H1 (cell line): ENCODE results near the gene FCHO1. TPM values are rescaled to one million over a fixed set of nuclear protein-coding genes. Genes with fewer than 3 reads are reported as not detected.

ENCODE experiments used
- CTCF ChIA-PET: fragments of 300-600 bp; sonication (Branson Sonifier 250); formaldehyde crosslinking; loops from one replicate; lab custom pipeline; 2021; ENCODE audit not compliant: partially characterized antibody; lab: Charles Lee
- POLR2A ChIA-PET: fragments of 300-600 bp; sonication (Branson Sonifier 250); formaldehyde crosslinking; loops from one replicate; lab custom pipeline; 2021; ENCODE audit warnings: inconsistent platforms; ENCODE audit not compliant: partially characterized antibody; lab: Charles Lee
- DNase-seq, 2 experiments: peaks; one replicate each; pipeline versions ENCODE4 v3.0.0 to v3.0.0-alpha.2; 2010 to 2022; ENCODE audit warnings: low spot score in 2 of 2, low read depth in 1 of 2, mixed read lengths in 1 of 2
- FAIRE-seq: peaks from 2 replicates; lab custom pipeline; 2011; peaks lifted over from hg19 to GRCh38; lab: Jason Lieb, UNC
- H2AFZ ChIP-seq: 2 replicates; pipeline ENCODE4 v1.8.1; 2012; ENCODE audit warnings: low read length, inconsistent platforms
- H2AK5ac ChIP-seq: 2 replicates; pipeline ENCODE4 v1.6.1; 2013; ENCODE audit warnings: low read depth, low read length
- H2BK120ac ChIP-seq: replicated peaks from 2 replicates; pipeline ENCODE3; 2013; ENCODE audit warnings: low read depth, low read length, inconsistent platforms
- H2BK12ac ChIP-seq: 2 replicates; pipeline ENCODE4 v1.6.1; 2013; ENCODE audit warnings: low read depth, low read length
- H2BK15ac ChIP-seq: 2 replicates; pipeline ENCODE4 v1.6.1; 2013; ENCODE audit warnings: low read length
- H2BK20ac ChIP-seq: 2 replicates; pipeline ENCODE4 v1.6.1; 2013; ENCODE audit warnings: low read length
- H2BK5ac ChIP-seq: 2 replicates; pipeline ENCODE4 v1.6.1; 2013; ENCODE audit warnings: low read depth, low read length
- H3K14ac ChIP-seq: 2 replicates; pipeline ENCODE4 v1.6.1; 2013; ENCODE audit warnings: inconsistent platforms; ENCODE audit not compliant: insufficient read length
- H3K18ac ChIP-seq: 2 replicates; pipeline ENCODE4 v1.6.1; 2013; ENCODE audit warnings: low read length; ENCODE audit errors: extremely low read depth
- H3K23ac ChIP-seq: 2 replicates; pipeline ENCODE4 v1.6.1; 2013; ENCODE audit warnings: inconsistent platforms; ENCODE audit not compliant: insufficient read length
- H3K23me2 ChIP-seq: 2 replicates; pipeline ENCODE4 v1.6.1; 2013; ENCODE audit warnings: low read depth, low read length
- H3K27ac ChIP-seq: 2 replicates; pipeline ENCODE4 v1.6.1; 2011; ENCODE audit warnings: low read depth, low read length, inconsistent platforms
- H3K27me3 ChIP-seq, 4 experiments: replicated peaks in 1 of 4; 1 replicate in 1 of 4; 2 replicates in 3 of 4; pipeline versions ENCODE4 v1.6.1 to v1.8.1; 2011 to 2013; ENCODE audit warnings: low read length in 3 of 4, mild to moderate bottlenecking in 3 of 4, inconsistent platforms in 2 of 4, mixed read lengths in 2 of 4, moderate library complexity in 1 of 4; ENCODE audit not compliant: control insufficient read depth in 3 of 4, insufficient read depth in 3 of 4; ENCODE audit errors: extremely low read depth in 1 of 4
- H3K36me3 ChIP-seq, 4 experiments: 2 replicates each; pipeline versions ENCODE4 v1.6.1 to v1.8.1; 2011 to 2013; ENCODE audit warnings: mild to moderate bottlenecking in 4 of 4, low read length in 3 of 4, moderate library complexity in 2 of 4, control low read depth in 1 of 4, inconsistent platforms in 1 of 4; ENCODE audit not compliant: insufficient read depth in 4 of 4, control insufficient read depth in 2 of 4
- H3K4ac ChIP-seq: replicated peaks from 2 replicates; pipeline ENCODE3; 2013; ENCODE audit warnings: low read length, low read depth, mixed read lengths, inconsistent platforms; ENCODE audit not compliant: insufficient read length
- H3K4me1 ChIP-seq, 4 experiments: replicated peaks in 1 of 4; 1 replicate in 1 of 4; 2 replicates in 3 of 4; pipeline versions ENCODE4 v1.6.1 to v1.8.1; 2011 to 2013; ENCODE audit warnings: low read length in 3 of 4, inconsistent platforms in 2 of 4, mixed read lengths in 1 of 4; ENCODE audit not compliant: insufficient read depth in 4 of 4, control insufficient read depth in 3 of 4
- H3K4me2 ChIP-seq, 2 experiments: 2 replicates each; pipeline versions ENCODE4 v1.6.1 to v1.8.1; 2011 to 2013; ENCODE audit warnings: low read depth in 2 of 2, low read length in 2 of 2, control low read depth in 1 of 2, inconsistent platforms in 1 of 2, mild to moderate bottlenecking in 1 of 2; ENCODE audit not compliant: insufficient read depth in 1 of 2
- H3K4me3 ChIP-seq, 4 experiments: fragments of 200-600, 300-600 bp in 1 of 4; sonication (generic), shearing (Covaris generic), sonication (Bioruptor Twin) in 1 of 4; 2 replicates each; pipeline versions ENCODE4 v1.5.1 to v1.8.1; 2011 to 2016; ENCODE audit warnings: low read length in 4 of 4, low read depth in 3 of 4, control low read depth in 2 of 4, inconsistent platforms in 2 of 4, mild to moderate bottlenecking in 2 of 4, mixed read lengths in 1 of 4, moderate library complexity in 1 of 4; ENCODE audit not compliant: insufficient read depth in 2 of 4; ENCODE audit errors: extremely low read depth in 1 of 4
- H3K56ac ChIP-seq: replicated peaks from 2 replicates; pipeline ENCODE3; 2013; ENCODE audit warnings: low read depth, mild to moderate bottlenecking, mixed read lengths, low read length, inconsistent platforms; ENCODE audit not compliant: insufficient read length
- H3K79me1 ChIP-seq: 2 replicates; pipeline ENCODE4 v1.6.1; 2013; ENCODE audit warnings: low read depth, low read length, control low read depth
- H3K79me2 ChIP-seq, 2 experiments: 2 replicates each; pipeline versions ENCODE4 v1.6.1 to v1.8.1; 2012 to 2013; ENCODE audit warnings: low read length in 2 of 2, mild to moderate bottlenecking in 2 of 2, inconsistent platforms in 1 of 2; ENCODE audit not compliant: insufficient read depth in 2 of 2, control insufficient read depth in 1 of 2
- H3K9ac ChIP-seq, 4 experiments: replicated peaks in 1 of 4; 1 replicate in 1 of 4; 2 replicates in 3 of 4; pipeline versions ENCODE4 v1.6.1 to v1.8.1; 2011 to 2013; ENCODE audit warnings: low read depth in 3 of 4, low read length in 3 of 4, control low read depth in 2 of 4, mild to moderate bottlenecking in 2 of 4, moderate library complexity in 2 of 4, inconsistent platforms in 1 of 4; ENCODE audit errors: extremely low read depth in 1 of 4
- H3K9me3 ChIP-seq, 2 experiments: 2 replicates each; pipeline versions ENCODE4 v1.6.1 to v1.8.1; 2012 to 2013; ENCODE audit warnings: mild to moderate bottlenecking in 2 of 2, moderate library complexity in 2 of 2, control low read depth in 1 of 2, inconsistent platforms in 1 of 2, low read depth in 1 of 2, low read length in 1 of 2, mixed read lengths in 1 of 2; ENCODE audit not compliant: insufficient read depth in 2 of 2
- H4K20me1 ChIP-seq, 2 experiments: replicated peaks in 1 of 2; 2 replicates each; pipeline versions ENCODE3 to v1.8.1; 2011 to 2013; ENCODE audit warnings: inconsistent platforms in 2 of 2, low read length in 2 of 2, mild to moderate bottlenecking in 1 of 2; ENCODE audit not compliant: insufficient read depth in 2 of 2, control insufficient read depth in 1 of 2
- H4K5ac ChIP-seq: 2 replicates; pipeline ENCODE4 v1.6.1; 2013; ENCODE audit warnings: low read length, low read depth, mixed read lengths, inconsistent platforms; ENCODE audit not compliant: insufficient read length
- H4K8ac ChIP-seq: 2 replicates; pipeline ENCODE4 v1.8.0; 2013; ENCODE audit warnings: mild to moderate bottlenecking, moderate library complexity, low read length, inconsistent platforms; ENCODE audit not compliant: insufficient read depth; ENCODE audit errors: extremely low read depth
- H4K91ac ChIP-seq: replicated peaks from 2 replicates; pipeline ENCODE3; 2013; ENCODE audit warnings: low read length, mixed read lengths, inconsistent platforms; ENCODE audit not compliant: insufficient read length
- ATF2 ChIP-seq: IDR thresholded peaks from 2 replicates; pipeline ENCODE4 v1.6.1; 2012; ENCODE audit warnings: low read length, inconsistent platforms
- BACH1 ChIP-seq: IDR thresholded peaks from 2 replicates; pipeline ENCODE4 v1.6.1; 2012; ENCODE audit warnings: low read length, improper control_type of control experiment
- BCL11A ChIP-seq, 2 experiments: IDR thresholded peaks; one replicate each; pipeline ENCODE4 v1.6.1; 2011; ENCODE audit warnings: low read depth in 2 of 2, low read length in 2 of 2, mild to moderate bottlenecking in 2 of 2
- BRCA1 ChIP-seq: IDR thresholded peaks from 2 replicates; pipeline ENCODE4 v1.6.1; 2012; ENCODE audit warnings: low read depth, low read length, improper control_type of control experiment
- CBX5 ChIP-seq: fragments of 300-800, 300-1000 bp; sonication (generic); IDR thresholded peaks from 2 replicates; pipeline ENCODE4 v1.7.1; 2016; ENCODE audit warnings: antibody characterized with exemption, low read length, low read depth
- CHD1 ChIP-seq: IDR thresholded peaks from 2 replicates; pipeline ENCODE4 v1.6.1; 2012; ENCODE audit warnings: low read depth, low read length, improper control_type of control experiment
- CHD2 ChIP-seq: IDR thresholded peaks from 2 replicates; pipeline ENCODE4 v1.6.1; 2012; ENCODE audit warnings: low read length, improper control_type of control experiment
- EGR1 ChIP-seq: IDR thresholded peaks from 2 replicates; pipeline ENCODE4 v1.6.1; 2011; ENCODE audit warnings: low read depth, low read length, borderline replicate concordance
- FOSL1 ChIP-seq: IDR thresholded peaks from 2 replicates; pipeline ENCODE4 v1.6.1; 2011; ENCODE audit warnings: mild to moderate bottlenecking, low read depth, low read length, moderate library complexity; ENCODE audit not compliant: insufficient read depth
- MAFK ChIP-seq: IDR thresholded peaks from 2 replicates; pipeline ENCODE4 v1.6.1; 2012; ENCODE audit warnings: low read depth, mild to moderate bottlenecking, improper control_type of control experiment, low read length
- RFX5 ChIP-seq: IDR thresholded peaks from 2 replicates; pipeline ENCODE4 v1.6.1; 2011; ENCODE audit warnings: low read depth, low read length, improper control_type of control experiment, borderline replicate concordance
- RXRA ChIP-seq: IDR thresholded peaks from 2 replicates; pipeline ENCODE4 v1.6.1; 2011; ENCODE audit warnings: low read depth, mild to moderate bottlenecking, low read length, moderate library complexity; ENCODE audit not compliant: insufficient read depth
- SP2 ChIP-seq: IDR thresholded peaks from 2 replicates; pipeline ENCODE4 v1.6.1; 2012; ENCODE audit warnings: mild to moderate bottlenecking, low read length, inconsistent platforms
- TEAD4 ChIP-seq: IDR thresholded peaks from 2 replicates; pipeline ENCODE4 v1.6.1; 2012; ENCODE audit warnings: low read depth, low read length, inconsistent platforms, mixed read lengths
- WGBS, 2 experiments: shearing (Covaris generic) in 1 of 2; methylation state at CpG; one replicate each; pipeline versions ENCODE4 v1.1.6 to v1.1.7; 2013 to 2015; ENCODE audit warnings: low lambda C conversion rate in 2 of 2, mixed read lengths in 2 of 2, inconsistent platforms in 1 of 2, low coverage in 1 of 2, missing lambda C conversion rate in 1 of 2; ENCODE audit not compliant: insufficient replicate concordance in 2 of 2, insufficient coverage in 1 of 2, insufficient read length in 1 of 2; ENCODE audit errors: extremely low coverage in 1 of 2, missing lambda C conversion rate in 1 of 2; 5-methylcytosine and 5-hydroxymethylcytosine counted together
- polyA plus RNA-seq, 7 experiments: library from polyadenylated mRNA; depleted of rRNA in 3 of 7; stranded (reverse) in 5 of 7; unstranded in 2 of 7; fragments of >200 nt in 5 of 7; fragments of 200-250 nt in 2 of 7; gene quantifications; 1 replicate in 5 of 7; 2 replicates in 1 of 7; 4 replicates in 1 of 7; pipeline versions ENCODE4 v1.2.1 to v1.2.3, GENCODE V29; 2011 to 2013; ENCODE audit warnings: missing spikeins in 2 of 7, mixed read lengths in 2 of 7
- total RNA-seq: library from RNA; stranded (reverse); fragmentation: NEBNext Ultra II Directional; extraction: Animal tissue kit (Norgen Biotek cat#: 25700); gene quantifications from 2 replicates; pipeline ENCODE4 v1.2.1, GENCODE V29; 2021

FCHO1 gene
- total and polyA plus RNA-seq, 2 of the 8 experiments (the other 6 are each of a cell fraction or from before 2014, with no cell fraction given): 13.0 to 25.9 TPM

GRCh38 chr19:17821190-17821589, 69.9 kb downstream of the FCHO1 start, which contains the start of gene INSL3:
TSS of gene INSL3 (minus strand) at chr19:17821519. CDS start at chr19:17821506, 13 bp downstream.
- ChIA-PET POLR2A (interaction anchor here (1.4 to 1.6 kb wide), 2 partner anchors 9 to 12 kb away, joined by 3 read pairs; no protein-coding TSS in a partner anchor), CTCF (interaction anchor here (1.8 kb wide), 1 partner anchor 32 kb away, joined by 4 read pairs; no protein-coding TSS in a partner anchor)
- no peak within 1 kb of the TSS for H2BK12ac ChIP-seq
- no peak within 1 kb of the TSS for H4K5ac ChIP-seq
- no peak within 1 kb of the TSS for H3K4ac ChIP-seq
- H3K56ac ChIP-seq: no peak within 1 kb of the TSS
- DNase-seq (no peak), FAIRE-seq (no peak)
- no peak within 1 kb of the TSS for H2BK15ac ChIP-seq
- H2AFZ ChIP-seq: no peak within 1 kb of the TSS
- H3K4me1 ChIP-seq: peaks cover 0 to 2% (median 0%) of the 10 kb centered on the region in 4 experiments; a peak in 1 of 7 replicates
- H3K36me3 ChIP-seq: no peaks in the 10 kb centered on the region
- no peak within 1 kb of the TSS for H3K4me2 ChIP-seq
- H3K9me3 ChIP-seq: no peaks in the 10 kb centered on the region
- H2BK5ac ChIP-seq: no peak within 1 kb of the TSS
- no peak within 1 kb of the TSS for H3K14ac ChIP-seq
- H4K91ac ChIP-seq: no peak within 1 kb of the TSS
- H4K8ac ChIP-seq: no peak within 1 kb of the TSS
- H2BK20ac ChIP-seq: no peak within 1 kb of the TSS
- H3K9ac ChIP-seq: no peak within 1 kb of the TSS
- H3K79me2 ChIP-seq: no peaks in the 10 kb centered on the region
- no peak within 1 kb of the TSS for H3K23ac ChIP-seq
- H4K20me1 ChIP-seq: peaks cover 0 to 1% of the 10 kb centered on the region in 2 experiments
- no peak within 1 kb of the TSS for H3K18ac ChIP-seq
- no peak within 1 kb of the TSS for H2BK120ac ChIP-seq
- H3K27ac ChIP-seq: no peak within 1 kb of the TSS
- no peaks in the 10 kb centered on the region for H3K79me1 ChIP-seq
- H2AK5ac ChIP-seq: no peak within 1 kb of the TSS
- WGBS, 2 experiments: 96% methylated on average over 32 of the region's 34 CpGs; no CpG with 5 or more reads in 1 of the 2 experiments
- H3K23me2 ChIP-seq: no peaks in the 10 kb centered on the region
- no peak within 1 kb of the TSS for H3K4me3 ChIP-seq
- H3K27me3 ChIP-seq: no peaks in the 10 kb centered on the region
- TF ChIP-seq CHD1 (no peak), ATF2 (no peak), MAFK (no peak), CBX5 (no peak), RXRA (no peak), TEAD4 (no peak), BCL11A (IDR thresholded peaks at IDR 0.05; ENCODE audit: low read depth in 2 of 2, low read length in 2 of 2) (no peak), BRCA1 (no peak), SP2 (no peak), RFX5 (no peak), CHD2 (no peak), BACH1 (no peak), FOSL1 (no peak), EGR1 (no peak)
